ENCODE measurements around the gene SEZ6L2.
A peak's percentile ranks its signal among the peaks of the same experiment; 100 is the strongest.

The SEZ6L2 gene

GRCh38 chr16:29892458-29892813 is 6.9 kb downstream of the SEZ6L2 start:
- no peak for TF ChIP-seq RAD21 (IDR thresholded peaks at IDR 0.05; ENCODE audit: low read depth)
- no peak for TF ChIP-seq CREB1 (IDR thresholded peaks at IDR 0.05; ENCODE audit: low read depth)
- no peak for TF ChIP-seq ZBTB7A (IDR thresholded peaks at IDR 0.05; ENCODE audit: low read depth)
- TF ChIP-seq, protein P1, sequence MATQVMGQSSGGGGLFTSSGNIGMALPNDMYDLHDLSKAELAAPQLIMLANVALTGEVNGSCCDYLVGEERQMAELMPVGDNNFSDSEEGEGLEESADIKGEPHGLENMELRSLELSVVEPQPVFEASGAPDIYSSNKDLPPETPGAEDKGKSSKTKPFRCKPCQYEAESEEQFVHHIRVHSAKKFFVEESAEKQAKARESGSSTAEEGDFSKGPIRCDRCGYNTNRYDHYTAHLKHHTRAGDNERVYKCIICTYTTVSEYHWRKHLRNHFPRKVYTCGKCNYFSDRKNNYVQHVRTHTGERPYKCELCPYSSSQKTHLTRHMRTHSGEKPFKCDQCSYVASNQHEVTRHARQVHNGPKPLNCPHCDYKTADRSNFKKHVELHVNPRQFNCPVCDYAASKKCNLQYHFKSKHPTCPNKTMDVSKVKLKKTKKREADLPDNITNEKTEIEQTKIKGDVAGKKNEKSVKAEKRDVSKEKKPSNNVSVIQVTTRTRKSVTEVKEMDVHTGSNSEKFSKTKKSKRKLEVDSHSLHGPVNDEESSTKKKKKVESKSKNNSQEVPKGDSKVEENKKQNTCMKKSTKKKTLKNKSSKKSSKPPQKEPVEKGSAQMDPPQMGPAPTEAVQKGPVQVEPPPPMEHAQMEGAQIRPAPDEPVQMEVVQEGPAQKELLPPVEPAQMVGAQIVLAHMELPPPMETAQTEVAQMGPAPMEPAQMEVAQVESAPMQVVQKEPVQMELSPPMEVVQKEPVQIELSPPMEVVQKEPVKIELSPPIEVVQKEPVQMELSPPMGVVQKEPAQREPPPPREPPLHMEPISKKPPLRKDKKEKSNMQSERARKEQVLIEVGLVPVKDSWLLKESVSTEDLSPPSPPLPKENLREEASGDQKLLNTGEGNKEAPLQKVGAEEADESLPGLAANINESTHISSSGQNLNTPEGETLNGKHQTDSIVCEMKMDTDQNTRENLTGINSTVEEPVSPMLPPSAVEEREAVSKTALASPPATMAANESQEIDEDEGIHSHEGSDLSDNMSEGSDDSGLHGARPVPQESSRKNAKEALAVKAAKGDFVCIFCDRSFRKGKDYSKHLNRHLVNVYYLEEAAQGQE (IDR thresholded peaks at IDR 0.05; ENCODE audit: low read depth), result no peak
- no peak for TF ChIP-seq TAF1 (IDR thresholded peaks at IDR 0.05; ENCODE audit: low read depth)
- no peak for TF ChIP-seq YY1 (IDR thresholded peaks at IDR 0.05; ENCODE audit: low read depth)
- TF ChIP-seq TCF12 (IDR thresholded peaks at IDR 0.05; ENCODE audit: low read depth), result no peak

DNA sequence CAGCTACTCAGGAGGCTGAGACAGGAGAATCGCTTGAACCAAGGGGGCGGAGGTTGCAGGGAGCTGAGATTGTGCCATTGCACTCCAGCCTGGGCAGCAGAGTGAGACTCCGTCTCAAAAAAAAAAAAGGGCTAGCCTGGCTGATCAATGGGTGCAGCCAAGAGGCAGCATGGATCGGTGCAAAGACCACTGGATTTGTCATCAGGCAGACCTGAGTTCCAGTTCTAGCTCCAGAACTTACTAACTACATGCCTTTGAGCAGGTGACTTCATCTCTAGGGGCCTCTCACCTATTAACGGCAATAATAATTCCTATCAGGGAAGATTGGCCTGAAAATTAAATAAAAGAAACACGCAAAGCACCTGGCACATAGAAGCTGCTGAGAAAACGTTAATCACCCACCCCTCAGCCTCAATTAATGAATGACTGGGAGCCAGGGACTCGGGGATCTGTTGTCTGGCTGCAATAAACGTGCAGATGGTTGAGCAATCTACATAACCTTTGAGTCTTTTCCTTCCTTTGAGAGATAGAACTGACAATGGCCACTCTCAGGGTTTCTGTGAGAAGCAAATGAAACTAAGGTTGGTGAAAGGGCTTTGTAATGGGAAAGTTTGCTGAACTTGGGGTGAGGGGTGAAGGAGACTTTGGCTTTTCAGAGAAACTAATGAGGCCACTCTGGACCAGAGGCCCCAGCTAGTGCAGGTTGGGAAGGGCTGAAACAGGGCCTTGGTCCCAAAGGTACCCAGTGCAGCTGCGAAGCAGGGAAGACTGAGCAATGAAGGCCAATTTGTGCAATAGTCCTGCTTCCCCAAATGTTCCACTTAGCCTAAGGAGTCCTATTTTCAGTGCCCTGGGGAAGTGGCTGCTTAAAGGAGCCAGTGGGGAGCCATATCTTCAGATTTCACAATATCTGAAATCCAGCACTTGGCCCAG is 7.6 kb downstream of the SEZ6L2 start:
- TF ChIP-seq, protein P1 (IDR thresholded peaks at IDR 0.05; ENCODE audit: low read depth), result no peak
- TF ChIP-seq ZBTB7A (IDR thresholded peaks at IDR 0.05; ENCODE audit: low read depth), result no peak
- no peak for TF ChIP-seq EP300 (IDR thresholded peaks at IDR 0.05; ENCODE audit: borderline replicate concordance)
- no peak for TF ChIP-seq TEAD4 (IDR thresholded peaks at IDR 0.05)
- TF ChIP-seq, protein P2, sequence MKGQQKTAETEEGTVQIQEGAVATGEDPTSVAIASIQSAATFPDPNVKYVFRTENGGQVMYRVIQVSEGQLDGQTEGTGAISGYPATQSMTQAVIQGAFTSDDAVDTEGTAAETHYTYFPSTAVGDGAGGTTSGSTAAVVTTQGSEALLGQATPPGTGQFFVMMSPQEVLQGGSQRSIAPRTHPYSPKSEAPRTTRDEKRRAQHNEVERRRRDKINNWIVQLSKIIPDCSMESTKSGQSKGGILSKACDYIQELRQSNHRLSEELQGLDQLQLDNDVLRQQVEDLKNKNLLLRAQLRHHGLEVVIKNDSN (IDR thresholded peaks at IDR 0.05), result no peak

GRCh38 chr16:29883987-29884386 is 15.4 kb downstream of the SEZ6L2 start:
- TF ChIP-seq, protein P2 (IDR thresholded peaks at IDR 0.05), result peak; percentile 73
- TF ChIP-seq CREB1 (IDR thresholded peaks at IDR 0.05; ENCODE audit: low read depth), result no peak

DNA sequence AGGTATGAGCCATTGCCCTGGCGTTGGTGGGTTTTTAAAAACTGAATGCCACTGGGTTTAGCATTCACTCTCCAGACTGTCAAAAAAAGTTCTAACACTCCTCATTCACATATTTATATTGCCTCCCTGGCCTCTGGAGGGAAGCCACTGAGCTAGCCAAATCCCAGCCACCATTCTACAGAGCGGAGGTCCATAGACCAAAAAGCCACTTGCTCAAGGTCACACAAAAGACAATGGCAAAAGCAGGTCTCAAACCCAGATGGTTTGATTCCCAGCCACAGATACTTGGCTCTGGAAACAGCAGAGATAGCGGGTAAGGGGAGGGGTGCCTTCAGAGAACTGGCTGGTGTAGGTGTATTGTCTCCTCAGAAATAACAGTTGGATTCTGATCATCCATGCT is 18.3 kb downstream of the SEZ6L2 start:
- TF ChIP-seq YY1 (IDR thresholded peaks at IDR 0.05; ENCODE audit: low read depth) (no peak), CEBPB (IDR thresholded peaks at IDR 0.05) (no peak), MAX (IDR thresholded peaks at IDR 0.05) (no peak), EP300 (IDR thresholded peaks at IDR 0.05; ENCODE audit: borderline replicate concordance) (no peak), TEAD4 (IDR thresholded peaks at IDR 0.05) (no peak), FOXM1 (IDR thresholded peaks at IDR 0.05; ENCODE audit: borderline replicate concordance, low read depth) (no peak), TAF1 (IDR thresholded peaks at IDR 0.05; ENCODE audit: low read depth) (no peak), NFIC (IDR thresholded peaks at IDR 0.05) (no peak)
- TF ChIP-seq, protein P2 (IDR thresholded peaks at IDR 0.05), result no peak
- TF ChIP-seq, protein P1 (IDR thresholded peaks at IDR 0.05; ENCODE audit: low read depth), result no peak

GRCh38 chr16:29878172-29878571 is 21.2 kb downstream of the SEZ6L2 start:
- TF ChIP-seq RAD21 (IDR thresholded peaks at IDR 0.05; ENCODE audit: low read depth) (no peak), YY1 (IDR thresholded peaks at IDR 0.05; ENCODE audit: low read depth) (no peak), TAF1 (IDR thresholded peaks at IDR 0.05; ENCODE audit: low read depth) (no peak), EGR1 (IDR thresholded peaks at IDR 0.05) (no peak), FOXM1 (IDR thresholded peaks at IDR 0.05; ENCODE audit: borderline replicate concordance, low read depth) (no peak), TEAD4 (IDR thresholded peaks at IDR 0.05) (no peak), EP300 (IDR thresholded peaks at IDR 0.05; ENCODE audit: borderline replicate concordance) (no peak), MAX (IDR thresholded peaks at IDR 0.05) (no peak), NFIC (IDR thresholded peaks at IDR 0.05) (no peak), CEBPB (IDR thresholded peaks at IDR 0.05) (no peak), TCF12 (IDR thresholded peaks at IDR 0.05; ENCODE audit: low read depth) (no peak)
- TF ChIP-seq, protein P2 (IDR thresholded peaks at IDR 0.05), result no peak
- TF ChIP-seq, protein P1 (IDR thresholded peaks at IDR 0.05; ENCODE audit: low read depth), result no peak
